K562 treated with DMSO at 1 percent for 4 hours (cell line): ENCODE results near the gene GBA3. TPM values are rescaled to one million over a fixed set of nuclear protein-coding genes. Genes with fewer than 3 reads are reported as not detected.

Source experiments
- total RNA-seq: library from RNA; unstranded; fragments of 300-600 nt; gene quantifications from 2 replicates; pipeline ENCODE4 v1.2.3, GENCODE V29; 2022; ENCODE audit not compliant: insufficient read depth

The GBA3 gene
- total RNA-seq = not detected in 2 replicates

DNA sequence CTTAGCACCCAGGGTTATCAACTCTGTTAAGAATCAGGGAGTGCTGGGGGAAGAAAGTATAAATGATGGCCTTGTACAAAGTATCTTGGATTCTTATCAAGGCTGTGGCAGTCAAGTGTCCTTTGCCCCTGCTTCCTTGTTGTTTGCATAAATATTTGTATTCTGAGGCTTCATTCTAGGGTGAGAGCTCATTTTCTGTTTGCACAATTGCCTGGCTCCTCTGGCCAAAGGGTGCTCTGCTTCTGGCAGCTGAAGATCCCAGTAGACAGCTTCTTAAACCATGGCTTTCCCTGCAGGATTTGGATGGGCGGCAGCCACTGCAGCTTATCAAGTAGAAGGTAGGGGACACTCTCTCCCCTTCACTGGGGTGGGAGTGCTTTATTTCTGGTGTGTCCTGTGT, at the start of gene GBA3:
TSS of gene GBA3 (plus strand) at position 202 of the 400 bp plus-strand sequence.

Other genes starting within 250 kb of the GBA3 start
- not detected in 2 replicates for gene ADGRA3, start 176.9 kb upstream of the GBA3 start, total RNA-seq